Bronchial smooth muscle cell (primary cell): ENCODE results near the gene CHCHD6. TPM values are rescaled to one million over a fixed set of nuclear protein-coding genes. Genes with fewer than 3 reads are reported as not detected.

Experiments
- total RNA-seq: library from RNA; depleted of rRNA; stranded (reverse); fragments of >200 nt; gene quantifications from 2 replicates; pipeline ENCODE4 v1.2.1, GENCODE V29; 2014

The CHCHD6 gene, protein sequence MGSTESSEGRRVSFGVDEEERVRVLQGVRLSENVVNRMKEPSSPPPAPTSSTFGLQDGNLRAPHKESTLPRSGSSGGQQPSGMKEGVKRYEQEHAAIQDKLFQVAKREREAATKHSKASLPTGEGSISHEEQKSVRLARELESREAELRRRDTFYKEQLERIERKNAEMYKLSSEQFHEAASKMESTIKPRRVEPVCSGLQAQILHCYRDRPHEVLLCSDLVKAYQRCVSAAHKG
- total RNA-seq, result 11.9 and 16.5 TPM in 2 replicates

DNA sequence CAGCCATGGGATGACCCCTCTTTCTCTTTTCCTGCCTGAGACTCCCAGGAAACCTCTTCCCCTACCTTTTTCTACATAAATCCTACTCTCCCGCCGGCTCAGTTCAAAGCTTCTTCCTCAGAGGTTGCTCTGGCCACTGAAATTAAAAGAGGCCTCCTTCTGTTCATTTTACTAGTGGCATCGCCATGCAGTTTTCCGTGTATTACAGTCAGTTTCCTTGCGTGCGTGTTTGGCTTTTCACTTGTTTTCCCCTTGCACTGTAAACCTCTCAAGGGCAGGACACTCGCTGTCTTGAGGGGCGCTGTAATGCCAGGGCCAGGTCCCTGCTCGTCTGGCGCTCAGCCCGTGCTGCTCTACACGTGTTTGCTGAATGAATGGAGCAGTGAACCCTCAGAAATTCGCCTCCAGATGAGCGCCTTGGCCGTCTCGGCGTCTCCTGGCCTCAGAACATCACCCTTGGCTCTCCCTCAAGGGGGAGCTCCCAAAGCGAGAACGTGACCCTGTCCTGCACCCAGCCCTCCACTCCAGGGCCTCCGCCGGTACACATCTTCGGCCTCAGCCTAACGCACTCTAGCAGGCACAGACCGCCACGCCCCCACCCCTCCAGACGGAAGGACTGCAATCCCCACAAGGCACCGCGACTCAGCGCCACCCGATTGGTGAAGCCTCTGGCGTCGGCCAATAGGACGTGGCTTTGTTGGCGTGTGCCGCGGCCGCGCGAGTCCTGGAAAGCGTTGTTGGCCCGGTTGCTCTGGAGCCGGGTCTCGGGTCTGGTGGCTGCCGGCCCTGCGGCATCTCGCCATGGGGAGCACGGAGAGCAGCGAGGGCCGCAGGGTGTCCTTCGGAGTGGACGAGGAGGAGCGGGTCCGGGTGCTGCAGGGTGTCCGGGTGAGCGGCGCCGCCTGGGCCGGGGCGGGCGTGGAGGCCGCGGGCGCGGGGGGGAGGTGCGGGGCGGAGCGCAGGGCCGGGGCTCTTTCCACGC lies at the start of gene CHCHD6:
TSS of gene CHCHD6 (plus strand) at position 729 of the 982 bp plus-strand sequence. CDS start at position 802, 73 bp downstream.

DNA sequence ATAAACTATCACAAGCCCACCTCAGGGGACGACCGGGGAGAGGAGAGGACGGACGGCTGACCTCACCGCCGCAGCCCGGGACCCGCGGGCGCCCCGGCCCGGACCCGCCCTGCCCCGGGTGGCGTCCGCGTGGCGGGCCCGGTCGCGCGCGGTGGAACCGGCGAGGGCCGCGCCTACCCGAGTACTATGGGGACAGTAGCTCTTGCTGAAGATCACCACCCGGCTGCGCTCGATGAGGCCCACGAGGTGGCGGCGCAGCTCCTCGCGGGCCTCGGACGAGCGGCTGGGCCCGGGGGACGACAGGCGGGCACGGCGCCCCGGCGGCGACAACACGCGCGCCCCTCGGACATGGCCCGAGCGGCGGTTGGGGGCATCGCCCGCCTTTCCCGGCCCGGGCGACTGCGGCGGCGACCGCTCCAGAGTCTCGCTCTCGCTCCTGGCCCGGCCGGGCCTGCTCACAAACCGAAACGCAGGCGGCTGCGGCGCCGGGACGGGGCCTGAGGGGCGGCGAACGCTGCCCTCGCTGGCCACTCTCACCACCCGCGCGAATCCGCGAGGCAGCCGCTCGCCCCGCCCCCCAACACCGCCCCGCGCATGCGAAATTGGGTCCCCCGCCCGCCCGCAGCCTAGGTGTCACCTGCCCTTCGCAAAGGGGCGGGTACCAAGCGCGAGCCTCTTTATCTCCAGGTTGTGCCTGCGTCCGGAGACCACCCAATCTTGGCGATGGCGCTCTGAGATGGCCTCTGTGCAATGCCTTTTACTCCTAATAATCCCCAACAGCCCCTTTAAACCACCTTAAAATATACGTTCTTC lies 49.3 kb upstream of the CHCHD6 start, which contains the start of gene TXNRD3:
TSS of gene TXNRD3 (minus strand) at position 554 of the 813 bp plus-strand sequence.

DNA sequence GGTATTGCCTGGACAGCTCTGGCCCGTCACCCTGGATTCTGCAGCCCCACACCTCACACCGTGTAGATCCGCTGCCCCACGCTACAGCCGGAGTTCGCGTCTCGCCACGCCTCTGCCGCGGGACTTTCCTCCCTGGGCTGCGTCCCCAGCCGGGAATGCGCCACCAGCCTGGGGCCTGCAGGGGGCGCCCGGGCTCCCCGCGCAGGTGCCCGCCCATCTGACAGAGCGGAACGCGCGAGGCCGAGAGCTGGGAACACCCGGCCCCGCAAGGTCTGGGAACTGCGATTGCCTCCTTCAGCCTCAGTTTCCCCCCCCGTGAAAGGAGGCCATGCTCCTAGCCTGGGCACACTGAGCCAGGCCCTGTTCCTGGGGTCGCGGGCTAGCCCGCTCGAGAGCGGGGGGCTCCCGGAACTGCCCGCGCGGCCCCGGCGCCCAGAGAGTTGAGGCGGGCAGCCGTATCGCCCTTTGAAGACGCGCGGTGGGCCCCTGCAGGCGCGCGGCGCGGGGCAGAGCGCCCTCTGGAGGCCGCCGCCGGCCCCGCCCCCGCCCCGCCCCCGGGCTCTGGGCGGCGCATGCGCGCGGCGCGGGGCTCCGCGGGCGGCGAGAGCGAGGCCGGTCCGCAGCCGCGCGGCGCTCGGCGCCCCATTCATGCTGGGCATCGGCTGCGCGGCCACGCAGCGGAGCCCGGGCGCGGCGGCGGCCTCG lies 278.6 kb downstream of the CHCHD6 start, which contains the start of gene PLXNA1:
TSS of gene PLXNA1 (plus strand) at position 645 of the 705 bp plus-strand sequence. CDS start 5,479 bp downstream, outside the sequence.

Other genes with a start within 250 kb of the CHCHD6 start
- 8.4 and 11.4 TPM in 2 replicates for gene ZXDC, start 228.3 kb upstream of the CHCHD6 start, total RNA-seq
- not detected in 2 replicates for gene UROC1, start 186.5 kb upstream of the CHCHD6 start, total RNA-seq
- not detected in 2 replicates for gene CHST13, start 180.1 kb upstream of the CHCHD6 start, total RNA-seq
- gene C3orf22, start 145.3 kb upstream of the CHCHD6 start, total RNA-seq, result not detected in 2 replicates
- gene TXNRD3, start 49.1 kb upstream of the CHCHD6 start, total RNA-seq, result 14.7 and 15.0 TPM in 2 replicates